ENCODE data around the gene EVX2. TPM values are rescaled to one million over a fixed set of nuclear protein-coding genes. Genes with fewer than 3 reads are reported as not detected.

The EVX2 gene
- total RNA-seq, 1 experiment from 2014 or later = not detected

- Mint-ChIP-seq H3K9me3 (ENCODE audit: low read depth, unreplicated experiment) (no peaks in the 10 kb centered on the region), H3K36me3 (ENCODE audit: insufficient read depth, unreplicated experiment) (no peaks in the 10 kb centered on the region), H3K27me3 (ENCODE audit: unreplicated experiment) (peaks cover 93% of the 10 kb centered on the region), H3K4me3 (ENCODE audit: low read depth, unreplicated experiment) (no peak within 1 kb of the TSS), H3K4me1 (ENCODE audit: low read depth, unreplicated experiment) (no peaks in the 10 kb centered on the region), H3K27ac (ENCODE audit: unreplicated experiment) (no peak within 1 kb of the TSS)
- BruUV-seq (replicated peaks) = no TSS peak
- intact Hi-C loops (cut with micrococcal nuclease; ENCODE audit: unreplicated experiment) = no loop called here
- CTCF ChIA-PET = no interaction called here
- no peak for DNase-seq
- TF ChIP-seq, protein P1, sequence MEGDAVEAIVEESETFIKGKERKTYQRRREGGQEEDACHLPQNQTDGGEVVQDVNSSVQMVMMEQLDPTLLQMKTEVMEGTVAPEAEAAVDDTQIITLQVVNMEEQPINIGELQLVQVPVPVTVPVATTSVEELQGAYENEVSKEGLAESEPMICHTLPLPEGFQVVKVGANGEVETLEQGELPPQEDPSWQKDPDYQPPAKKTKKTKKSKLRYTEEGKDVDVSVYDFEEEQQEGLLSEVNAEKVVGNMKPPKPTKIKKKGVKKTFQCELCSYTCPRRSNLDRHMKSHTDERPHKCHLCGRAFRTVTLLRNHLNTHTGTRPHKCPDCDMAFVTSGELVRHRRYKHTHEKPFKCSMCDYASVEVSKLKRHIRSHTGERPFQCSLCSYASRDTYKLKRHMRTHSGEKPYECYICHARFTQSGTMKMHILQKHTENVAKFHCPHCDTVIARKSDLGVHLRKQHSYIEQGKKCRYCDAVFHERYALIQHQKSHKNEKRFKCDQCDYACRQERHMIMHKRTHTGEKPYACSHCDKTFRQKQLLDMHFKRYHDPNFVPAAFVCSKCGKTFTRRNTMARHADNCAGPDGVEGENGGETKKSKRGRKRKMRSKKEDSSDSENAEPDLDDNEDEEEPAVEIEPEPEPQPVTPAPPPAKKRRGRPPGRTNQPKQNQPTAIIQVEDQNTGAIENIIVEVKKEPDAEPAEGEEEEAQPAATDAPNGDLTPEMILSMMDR (IDR thresholded peaks at IDR 0.05; ENCODE audit: unreplicated experiment) = no peak
Observed at GRCh38 chr2:176115883-176116813, 32.4 kb upstream of the EVX2 start, which contains the start of gene HOXD10. Gene HOXD10, plus strand, starts transcription at chr2:176116778. Its CDS starts 56 bp downstream, at chr2:176116834.

- DNase-seq = no peak
- Mint-ChIP-seq H3K4me3 (ENCODE audit: low read depth, unreplicated experiment) (no peak overlapping the region), H3K4me1 (ENCODE audit: low read depth, unreplicated experiment) (no peaks in the 10 kb centered on the region), H3K27me3 (ENCODE audit: unreplicated experiment) (peaks cover 88% of the 10 kb centered on the region), H3K36me3 (ENCODE audit: insufficient read depth, unreplicated experiment) (no peaks in the 10 kb centered on the region), H3K27ac (ENCODE audit: unreplicated experiment) (no peak overlapping the region), H3K9me3 (ENCODE audit: low read depth, unreplicated experiment) (no peaks in the 10 kb centered on the region)
- CTCF ChIA-PET = no interaction called here
- TF ChIP-seq, protein P1 (IDR thresholded peaks at IDR 0.05; ENCODE audit: unreplicated experiment) = no peak
- no TSS peak for BruUV-seq (replicated peaks)
- intact Hi-C loops (cut with micrococcal nuclease; ENCODE audit: unreplicated experiment) = no loop called here
Observed at GRCh38 chr2:176114930-176115625, 31.3 kb upstream of the EVX2 start.

GRCh38 chr2:176114120-176114929, 30.6 kb upstream of the EVX2 start:
- Mint-ChIP-seq H3K27ac (ENCODE audit: unreplicated experiment) (no peak overlapping the region), H3K27me3 (ENCODE audit: unreplicated experiment) (peaks cover 86% of the 10 kb centered on the region), H3K9me3 (ENCODE audit: low read depth, unreplicated experiment) (no peaks in the 10 kb centered on the region), H3K36me3 (ENCODE audit: insufficient read depth, unreplicated experiment) (no peaks in the 10 kb centered on the region), H3K4me1 (ENCODE audit: low read depth, unreplicated experiment) (no peaks in the 10 kb centered on the region), H3K4me3 (ENCODE audit: low read depth, unreplicated experiment) (no peak overlapping the region)
- intact Hi-C loops (cut with micrococcal nuclease; ENCODE audit: unreplicated experiment) = no loop called here
- DNase-seq = no peak
- TF ChIP-seq, protein P1 (IDR thresholded peaks at IDR 0.05; ENCODE audit: unreplicated experiment) = no peak
- CTCF ChIA-PET = no interaction called here
- BruUV-seq (replicated peaks) = no TSS peak

Measured in Calu3 (cell line).